GM18508 (cell line): ENCODE measurements around the gene BSN.

Experiments used
- ATAC-seq: cut with Tn5 transposase; IDR thresholded peaks from one replicate; pipeline ENCODE4 v1.9.1; 2021; ENCODE audit warnings: moderate number of reproducible peaks; ENCODE audit not compliant: insufficient read depth, unreplicated experiment

BSN gene

DNA sequence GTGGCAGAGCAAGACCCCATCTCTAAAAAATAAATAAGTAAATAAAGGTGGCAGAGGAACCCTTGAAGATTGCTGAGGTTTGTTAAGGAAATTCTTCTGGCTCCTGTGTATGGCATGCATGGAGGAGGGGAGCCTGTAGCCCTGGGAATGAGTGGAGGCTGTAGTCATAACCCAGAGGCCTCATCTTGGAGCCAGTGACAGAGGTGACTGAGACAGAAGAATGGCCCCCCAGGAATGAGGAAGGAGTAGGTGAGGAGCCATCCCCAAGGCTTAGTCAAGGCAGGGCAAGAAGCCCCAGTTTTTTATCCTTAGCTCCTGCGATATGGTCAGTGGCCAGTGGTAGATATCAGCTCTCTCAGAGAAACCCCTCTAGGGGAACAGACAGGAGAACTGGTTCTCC lies 46.5 kb downstream of the BSN start:
- ATAC-seq: no peak

DNA sequence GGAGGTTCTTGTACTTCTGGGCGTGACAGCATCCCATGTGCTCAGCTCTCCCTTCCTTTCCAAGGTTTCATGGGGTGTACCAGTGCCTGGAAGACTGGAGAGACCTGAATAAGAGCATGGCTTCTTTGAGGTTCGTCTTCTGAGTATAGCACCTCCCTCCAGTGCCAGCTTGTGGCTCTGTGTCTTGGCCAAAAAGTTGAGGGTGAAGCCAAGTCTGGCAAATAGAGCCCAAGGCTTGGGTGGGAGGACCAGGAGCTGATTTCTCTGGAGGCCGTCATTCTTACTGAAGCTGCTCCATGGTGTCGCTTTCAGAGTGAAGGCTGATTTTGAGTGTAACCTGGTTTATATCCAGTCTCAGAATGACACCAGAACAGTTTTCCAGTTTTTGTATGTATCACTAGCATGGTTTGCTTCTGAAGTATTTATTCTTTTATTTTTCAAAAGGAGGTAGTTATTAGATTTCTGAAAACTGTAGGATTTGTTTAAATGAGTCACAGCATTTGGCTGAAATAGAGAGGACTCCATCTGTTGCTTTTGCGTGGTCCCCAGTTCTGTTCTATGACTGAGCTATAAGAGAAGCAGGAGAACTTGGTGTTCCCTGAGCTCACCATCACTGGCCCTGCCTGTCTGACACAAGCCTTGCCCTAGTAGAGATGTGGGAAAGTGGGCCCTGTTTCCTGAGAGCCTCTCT lies 47.2 kb downstream of the BSN start:
- ATAC-seq: no peak

DNA sequence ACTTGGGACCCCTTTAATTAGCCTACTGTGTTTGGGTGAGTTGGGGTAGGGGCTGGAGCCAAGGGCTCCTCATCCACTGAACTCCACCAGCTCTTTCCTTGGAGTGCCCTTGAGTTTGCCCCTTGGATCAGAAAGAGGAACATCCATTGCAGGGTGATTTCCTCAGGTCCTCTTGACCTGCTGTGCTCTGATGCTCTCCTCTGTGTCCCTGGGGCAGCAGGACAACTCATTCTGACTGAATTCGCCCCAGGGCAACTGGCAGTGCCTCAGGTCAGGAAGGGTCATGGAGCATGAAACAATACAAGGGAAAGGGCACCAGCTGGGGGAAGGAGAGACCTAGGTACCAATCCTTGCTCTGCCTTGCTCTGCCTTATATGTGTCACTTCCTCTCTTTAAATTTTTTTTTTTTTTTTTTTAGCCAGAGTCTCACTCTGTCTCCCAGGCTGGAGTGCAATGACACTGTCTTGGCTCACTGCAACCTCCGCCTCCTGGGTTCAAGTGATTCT lies 47.8 kb downstream of the BSN start:
- no peak for ATAC-seq

DNA sequence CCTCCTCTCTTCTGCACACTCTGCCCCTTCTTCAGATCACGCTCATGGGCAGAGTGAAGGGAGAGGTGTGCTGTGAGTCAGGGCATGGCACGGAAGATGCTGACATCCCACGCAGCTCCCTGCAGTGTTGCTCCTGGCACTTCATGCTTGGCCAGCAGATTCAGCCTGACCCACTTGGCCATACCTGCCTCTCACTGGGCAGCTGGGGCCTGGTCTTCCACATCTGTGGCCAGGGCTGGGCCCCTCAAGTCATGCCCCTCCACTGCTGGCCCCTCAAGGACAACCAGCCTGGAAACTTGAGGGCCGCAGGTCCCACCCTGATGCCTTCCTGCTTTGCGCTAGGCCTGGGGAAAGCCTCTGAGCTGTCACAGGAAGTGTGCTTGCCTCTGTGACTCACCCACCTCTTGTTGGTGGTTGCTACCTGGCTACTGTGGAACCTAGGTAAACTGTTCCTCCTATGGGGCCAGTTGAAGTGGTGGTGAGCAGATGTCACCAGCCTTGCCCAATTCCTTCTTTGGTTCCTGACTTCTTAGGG lies 48.7 kb downstream of the BSN start:
- ATAC-seq: no peak

DNA sequence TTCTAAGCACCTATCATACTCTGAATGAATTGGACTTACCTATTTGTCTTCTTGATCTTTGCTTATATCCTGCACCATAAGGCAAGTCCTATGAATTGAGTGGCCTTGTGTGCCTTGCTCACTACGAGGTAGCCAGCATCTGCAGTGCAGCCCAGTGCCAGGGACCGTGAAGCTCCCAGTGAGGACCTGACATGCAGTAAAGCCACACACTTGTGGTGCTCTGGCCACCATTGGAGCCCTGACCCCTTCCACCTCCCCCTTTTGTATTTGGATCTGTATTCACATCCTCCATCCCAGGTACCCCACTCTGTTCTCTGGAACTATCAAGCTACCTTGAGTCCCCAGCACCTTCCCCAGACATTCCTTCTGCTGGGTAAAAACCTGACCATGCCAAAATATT lies 52.1 kb downstream of the BSN start:
- ATAC-seq: no peak

DNA sequence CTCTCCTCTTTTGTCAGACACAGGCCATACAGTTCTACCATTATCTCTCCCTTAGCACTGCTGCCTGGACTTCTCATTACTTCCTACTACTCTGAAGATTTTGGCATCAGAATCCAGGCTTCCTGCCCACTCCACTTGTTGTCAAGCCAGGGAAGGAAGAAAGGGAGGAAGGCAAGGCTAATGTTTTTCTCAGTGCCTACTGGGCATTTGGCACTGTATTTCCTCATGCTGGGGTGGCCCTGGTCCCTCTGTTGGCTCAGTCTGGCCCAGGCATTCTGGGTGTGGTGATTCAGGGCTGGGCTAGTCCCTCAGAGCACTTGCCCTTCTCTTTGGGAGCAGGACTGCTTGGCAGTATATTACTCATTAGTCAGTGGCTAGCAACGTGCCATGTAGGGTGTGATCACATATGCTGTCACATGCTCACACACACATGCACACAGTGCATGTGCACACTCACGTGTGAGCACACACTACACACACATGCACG lies 52.9 kb downstream of the BSN start:
- no peak for ATAC-seq

DNA sequence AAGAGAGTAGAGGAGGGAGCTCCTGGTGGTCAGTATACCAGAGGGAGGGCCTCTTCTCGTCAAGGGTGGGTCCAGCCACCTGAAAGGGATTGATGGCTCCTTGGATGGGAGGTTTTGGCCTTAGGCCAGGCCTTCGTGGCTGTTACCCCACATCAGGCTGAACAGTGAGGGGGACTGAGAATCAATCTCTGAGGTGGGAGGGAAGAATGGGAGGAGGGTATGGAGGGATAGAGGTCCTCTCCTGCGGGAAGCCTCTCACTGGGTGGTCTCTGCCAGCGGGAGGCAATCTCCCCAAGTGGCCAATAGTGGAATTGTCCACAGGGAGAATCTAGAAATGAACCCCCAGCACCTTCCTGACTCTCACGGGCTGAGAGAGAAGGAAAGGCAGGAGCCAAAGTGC lies 53.5 kb downstream of the BSN start:
- ATAC-seq: no peak

DNA sequence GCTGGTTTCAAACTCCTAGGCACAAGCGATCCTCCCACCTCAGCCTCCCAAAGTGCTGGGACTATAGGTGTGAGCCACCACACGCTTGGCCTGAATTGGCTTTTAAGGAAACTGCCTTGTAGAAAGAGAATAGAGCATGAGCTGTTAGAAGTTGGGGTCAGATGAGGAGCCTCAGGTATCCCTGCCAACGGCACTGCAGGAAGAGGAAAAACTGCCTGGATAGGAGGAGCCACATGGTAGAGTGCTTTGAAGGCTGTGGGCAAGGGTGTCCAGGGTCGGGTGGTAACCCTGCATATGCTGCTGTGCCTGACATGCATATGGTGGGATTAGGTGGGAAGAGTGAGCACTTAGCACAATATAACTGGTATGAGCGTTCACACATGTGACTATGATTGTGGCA lies 55.0 kb downstream of the BSN start:
- ATAC-seq: no peak

DNA sequence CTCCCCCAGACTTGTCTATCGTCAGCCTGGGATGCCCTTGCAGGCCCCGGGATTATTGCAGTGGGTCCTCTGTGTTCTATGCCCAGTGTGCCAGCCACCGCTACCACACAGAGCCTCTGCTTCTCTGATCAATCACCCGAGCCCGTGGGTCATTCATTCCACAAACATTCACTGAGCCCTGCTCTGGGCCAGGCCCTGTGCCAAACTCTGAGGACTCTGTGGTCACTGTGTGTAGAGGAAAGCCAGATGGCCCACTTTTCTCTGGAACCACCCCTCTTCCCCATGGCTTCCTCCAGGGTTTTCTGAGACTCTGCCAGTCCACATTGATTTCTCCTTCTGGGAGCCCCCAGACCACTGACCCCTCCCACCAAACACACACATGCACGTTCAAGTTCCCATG lies 55.5 kb downstream of the BSN start:
- ATAC-seq: no peak

DNA sequence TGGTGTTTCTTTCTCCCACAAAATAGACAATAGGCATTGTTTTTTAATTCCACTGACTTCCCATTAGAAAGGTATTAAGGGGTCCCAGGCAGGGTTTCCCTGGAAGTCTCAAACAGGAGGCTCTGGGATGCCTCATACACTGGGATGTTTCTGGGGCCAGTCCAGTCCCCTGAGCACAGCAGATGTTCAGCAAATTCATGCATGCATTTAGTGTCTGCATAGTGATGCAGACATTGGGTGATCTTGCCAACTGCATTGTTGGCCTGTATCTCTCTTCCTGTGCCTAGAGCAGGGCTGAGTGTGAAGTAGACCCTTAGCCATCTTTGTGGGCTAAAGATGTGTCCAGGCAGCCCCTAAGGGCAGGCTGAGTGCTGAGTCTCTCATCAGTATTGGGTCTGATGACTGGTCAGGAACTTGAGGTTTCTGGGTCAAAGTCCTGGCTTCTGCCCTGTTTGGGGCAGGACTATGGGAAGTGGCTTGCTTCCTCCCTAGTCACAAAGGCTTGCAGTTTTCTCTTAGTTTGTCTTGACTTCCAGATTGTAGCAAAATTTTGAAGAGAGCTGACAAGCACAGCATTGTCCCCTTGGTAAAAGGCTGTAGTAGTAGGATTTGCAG lies 56.5 kb downstream of the BSN start:
- no peak for ATAC-seq

DNA sequence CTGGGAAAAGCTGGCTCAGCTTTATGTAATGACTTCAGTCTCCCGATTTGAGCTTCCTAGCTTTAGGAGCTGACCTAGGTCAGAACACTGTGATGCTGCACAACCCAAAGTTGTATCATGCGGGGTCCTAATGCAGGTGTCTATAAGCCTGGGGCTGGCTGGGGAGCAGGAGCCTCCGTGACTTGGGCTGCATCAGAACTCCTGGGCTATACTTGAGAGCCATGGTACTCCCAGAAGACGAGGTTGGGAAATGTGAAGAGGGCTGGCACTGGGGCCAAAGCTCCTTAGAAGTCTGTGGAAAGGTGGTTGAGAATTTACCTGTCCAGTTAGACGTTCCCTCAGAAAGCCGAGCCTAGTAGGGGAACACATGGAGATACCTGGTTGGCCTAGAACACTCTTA lies 57.0 kb downstream of the BSN start:
- ATAC-seq: no peak

DNA sequence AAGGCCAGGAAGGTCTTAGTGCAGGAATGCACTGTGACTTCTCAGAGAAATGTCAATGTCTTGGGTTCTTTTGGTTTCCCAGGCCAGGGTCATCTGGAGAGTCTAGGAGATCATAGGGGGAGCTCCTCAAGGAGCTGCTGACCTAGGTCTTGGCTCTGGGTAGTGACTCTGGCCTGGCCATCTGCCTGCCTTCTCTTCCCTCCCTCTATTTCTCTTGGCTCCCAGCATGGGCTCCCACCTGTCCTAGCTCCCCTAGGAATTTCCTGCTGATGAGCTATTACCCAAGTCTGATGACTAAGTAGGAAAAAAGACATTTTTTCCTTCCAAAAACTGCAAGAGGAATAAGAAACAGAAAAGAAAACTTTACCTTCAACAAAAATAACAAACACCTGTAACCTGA lies 57.4 kb downstream of the BSN start:
- ATAC-seq: no peak

DNA sequence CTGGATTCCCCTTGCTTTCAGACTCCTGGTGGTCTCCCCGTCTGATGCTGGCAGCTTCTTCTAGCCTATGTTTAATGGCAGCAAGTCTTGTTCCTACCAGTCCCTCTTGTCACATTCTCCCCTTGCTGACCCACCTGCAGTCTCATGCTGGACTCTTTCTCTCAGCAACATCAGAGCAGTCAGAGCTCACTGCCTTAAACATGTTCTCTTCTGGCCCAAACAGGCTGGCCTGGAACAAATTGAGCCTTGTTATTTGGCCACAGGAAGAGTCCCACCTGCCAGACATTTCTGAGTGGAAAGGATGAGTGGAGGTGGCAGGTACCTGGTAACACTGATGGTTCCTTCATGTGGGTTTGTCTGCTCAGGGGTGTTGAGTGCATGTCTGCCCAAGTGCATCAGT lies 60.7 kb downstream of the BSN start:
- ATAC-seq: no peak

DNA sequence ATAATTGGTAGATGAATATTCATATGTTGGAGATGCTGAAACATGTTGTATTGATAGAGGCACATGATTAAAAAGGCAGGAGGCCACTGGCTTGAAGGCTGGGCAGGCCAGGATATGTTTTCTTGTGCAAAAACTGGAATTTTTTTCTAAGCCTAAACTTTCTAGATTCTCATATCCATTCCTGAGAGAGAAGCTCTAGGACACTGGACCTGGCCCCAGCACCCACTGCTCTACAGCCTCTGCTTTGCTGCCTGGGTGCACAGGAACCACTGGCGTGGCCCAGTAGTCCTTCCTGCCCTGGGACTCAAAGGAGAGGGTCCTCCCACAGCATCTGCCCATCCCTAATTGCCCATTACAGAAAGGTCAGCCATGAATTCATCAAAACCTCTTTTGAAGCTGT lies 61.8 kb downstream of the BSN start:
- ATAC-seq: no peak

DNA sequence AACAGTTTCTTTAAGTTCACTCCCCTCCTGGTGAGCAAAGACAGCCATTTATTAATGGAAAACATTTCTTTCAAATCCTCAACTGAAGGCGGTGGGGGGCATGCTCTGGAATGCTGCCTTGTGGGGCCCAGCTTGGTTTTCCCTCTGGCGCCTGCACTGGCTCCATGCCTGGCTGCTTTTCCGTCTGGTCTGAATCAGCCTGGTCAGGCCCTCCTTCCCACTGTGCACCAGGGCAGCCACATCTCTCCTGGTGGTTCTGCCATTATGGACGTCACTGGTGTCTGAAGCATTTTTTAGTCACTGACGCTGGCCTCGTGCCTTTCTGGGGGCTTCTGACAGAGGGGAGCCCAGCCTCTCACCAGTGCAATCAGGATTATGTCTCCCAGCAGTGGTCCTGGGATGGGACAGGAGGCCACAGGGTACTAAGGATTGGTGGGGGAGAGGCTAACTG lies 62.2 kb downstream of the BSN start:
- no peak for ATAC-seq

DNA sequence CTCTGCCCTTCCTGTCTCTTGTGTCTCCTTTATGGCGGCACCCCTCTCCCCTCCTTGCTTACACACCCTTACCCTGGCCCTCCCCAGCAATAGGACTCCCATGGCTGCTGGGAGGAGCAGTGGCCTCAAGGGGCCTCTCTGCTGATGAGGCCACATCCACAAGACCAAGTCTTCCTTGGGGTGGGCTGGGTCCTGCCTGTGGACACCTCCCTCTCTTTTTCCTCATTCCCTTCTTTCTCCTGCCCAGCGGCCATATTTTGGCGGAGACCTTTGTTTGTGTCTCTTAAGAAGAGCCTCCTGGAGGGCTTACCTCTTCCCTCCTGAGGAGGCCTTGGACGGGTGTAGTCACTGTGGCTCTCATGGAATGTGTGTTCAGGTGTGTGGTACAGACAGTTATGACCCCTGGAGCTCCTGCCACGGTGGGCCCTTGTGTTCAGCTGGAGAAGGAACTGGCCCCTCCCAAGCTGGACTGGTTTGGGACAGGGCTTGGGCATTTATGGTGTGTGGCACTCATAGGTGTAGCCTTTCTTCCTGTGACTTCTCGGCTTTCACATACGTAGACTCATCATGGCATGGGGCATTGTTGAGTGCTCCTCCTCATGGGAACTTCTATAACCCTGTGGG lies 63.2 kb downstream of the BSN start:
- no peak for ATAC-seq

DNA sequence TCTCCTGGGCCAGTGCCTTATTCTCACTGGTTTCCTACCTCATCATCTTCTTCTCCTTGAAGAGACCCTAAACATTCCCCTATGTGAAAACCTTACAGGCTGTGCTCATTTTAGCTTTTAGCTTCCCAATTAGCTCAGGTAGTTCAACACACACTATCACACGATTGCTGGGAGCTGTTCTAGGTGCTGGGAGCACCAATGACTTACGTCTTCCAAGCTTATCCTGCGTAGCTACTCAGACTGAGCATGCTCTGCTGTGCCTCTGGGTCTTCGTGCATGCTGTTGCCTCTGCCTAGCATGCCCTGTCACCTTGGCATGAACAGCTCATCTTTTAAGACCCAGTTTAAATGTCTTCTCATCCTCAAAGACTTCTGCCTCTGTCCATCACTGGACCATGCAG lies 64.1 kb downstream of the BSN start:
- no peak for ATAC-seq

DNA sequence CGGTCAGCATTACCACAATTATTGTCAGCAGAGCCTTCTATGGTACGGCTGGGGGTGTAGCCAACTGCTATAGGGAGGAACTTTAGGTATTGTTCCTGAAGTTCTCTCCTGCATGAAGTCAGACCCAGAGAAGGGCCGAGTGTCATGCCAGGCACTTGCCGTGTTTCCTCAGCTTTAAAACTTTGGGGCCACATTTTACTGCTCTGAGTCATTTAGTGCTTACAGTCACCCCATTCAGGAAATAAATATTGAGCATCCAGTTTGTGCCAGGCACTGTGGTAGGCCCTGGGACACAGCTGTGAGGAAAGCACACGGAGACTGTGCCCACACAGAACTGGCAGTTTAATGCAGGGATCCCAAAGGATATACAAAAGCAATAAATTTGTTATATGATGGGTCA lies 65.4 kb downstream of the BSN start:
- no peak for ATAC-seq

DNA sequence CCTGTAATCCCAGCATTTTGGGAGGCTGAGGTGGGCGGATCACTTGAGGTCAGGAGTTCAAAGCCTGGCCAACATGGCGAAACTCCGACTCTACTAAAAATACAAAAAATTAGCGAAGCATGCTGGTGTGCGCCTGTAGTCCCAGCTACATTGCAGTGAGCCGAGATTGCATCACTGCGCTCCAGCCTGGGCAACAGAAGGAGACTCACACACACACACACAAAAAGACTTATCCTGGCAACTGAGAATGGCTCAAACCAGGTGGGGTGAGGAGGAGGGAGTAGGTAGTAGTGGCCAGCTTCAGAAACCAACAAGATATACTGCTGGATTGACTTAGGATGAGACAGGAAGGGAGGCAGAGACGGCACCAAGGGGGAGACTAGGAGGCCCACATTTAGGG lies 66.5 kb downstream of the BSN start:
- ATAC-seq: no peak

DNA sequence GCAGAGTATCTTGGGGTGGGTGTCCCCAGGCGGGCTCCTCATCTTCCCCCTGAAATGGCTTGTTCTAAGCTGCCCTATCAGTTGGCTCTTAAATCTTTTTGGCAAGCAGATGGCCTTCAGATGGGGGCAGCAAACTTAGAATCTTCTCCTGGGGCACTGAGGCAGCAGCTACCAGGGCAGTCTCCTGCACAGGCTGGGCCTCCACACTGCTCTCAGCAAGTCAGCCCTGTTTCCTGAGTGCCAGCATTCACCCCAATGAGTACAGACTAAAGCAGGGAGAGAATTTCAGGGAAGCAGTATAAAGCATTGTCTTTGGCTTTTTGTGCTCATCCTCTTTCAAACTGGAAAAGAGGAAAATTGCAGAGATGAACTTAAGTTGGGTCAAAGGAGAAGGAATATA lies 68.8 kb downstream of the BSN start:
- no peak for ATAC-seq

DNA sequence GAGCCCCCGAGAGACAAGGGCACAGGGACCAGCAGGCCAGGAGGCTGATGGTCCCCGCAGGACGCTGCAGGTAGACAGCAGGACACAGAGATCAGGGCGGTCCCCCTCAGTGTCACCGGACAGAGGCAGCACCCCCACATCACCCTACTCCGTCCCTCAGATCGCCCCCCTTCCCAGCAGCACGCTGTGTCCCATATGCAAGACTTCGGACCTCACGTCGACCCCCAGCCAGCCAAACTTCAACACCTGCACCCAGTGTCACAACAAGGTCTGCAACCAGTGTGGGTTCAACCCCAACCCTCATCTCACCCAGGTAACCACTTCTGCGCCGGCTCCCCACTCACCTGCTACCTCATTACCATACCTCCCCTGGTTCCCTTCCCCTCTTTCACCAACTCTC lies 70.8 kb downstream of the BSN start:
- ATAC-seq: no peak
